NCI-H2107 treated with DMSO at 0.1 percent for 48 hours (cell line): Measurements from ENCODE around the gene DIAPH2.

Experiments used
- DNase-seq: peaks from one replicate; lab custom pipeline; 2025; ENCODE audit not compliant: unreplicated experiment; lab: John Stamatoyannopoulos, UW

DIAPH2 gene

DNA sequence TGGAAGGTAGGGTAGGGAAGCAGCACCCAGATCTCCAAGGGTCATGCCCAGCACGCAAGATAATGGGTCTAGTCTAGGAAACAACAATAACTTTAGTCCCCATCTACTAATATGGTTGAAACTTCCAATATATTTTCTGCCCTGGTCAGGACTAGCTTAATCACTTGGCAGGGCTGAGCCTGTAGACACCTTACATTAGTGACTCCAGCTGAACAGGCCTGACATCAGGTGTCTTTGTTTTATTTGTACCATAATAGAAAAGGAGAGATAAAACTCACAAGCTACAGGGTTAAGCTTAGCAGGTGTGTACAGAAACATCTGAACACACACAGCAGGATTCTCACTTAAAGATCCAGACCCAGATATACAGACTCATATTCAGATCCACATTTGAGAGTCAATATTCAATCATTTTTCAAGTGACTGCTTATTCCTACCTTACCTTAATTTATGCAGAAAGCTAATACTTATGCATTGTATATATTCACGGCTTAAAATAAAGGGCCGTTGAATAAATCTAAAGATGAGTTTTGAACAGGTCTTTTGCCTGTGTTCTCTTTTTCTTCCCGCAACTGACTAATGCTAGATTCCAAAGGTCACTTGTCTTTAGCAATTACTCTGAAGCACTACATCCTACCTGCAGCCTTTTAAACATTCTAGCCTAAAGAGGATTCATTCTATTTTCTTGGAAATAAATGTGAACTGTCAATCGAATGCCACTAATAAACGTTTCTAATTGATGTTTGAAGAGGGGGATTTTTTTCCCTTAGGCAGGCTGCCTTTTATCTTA is 944.4 kb downstream of the DIAPH2 start:
- DNase-seq = peak; percentile 3

GRCh38 chrX:97629597-97629985 is 944.9 kb downstream of the DIAPH2 start:
- no peak for DNase-seq

DNA sequence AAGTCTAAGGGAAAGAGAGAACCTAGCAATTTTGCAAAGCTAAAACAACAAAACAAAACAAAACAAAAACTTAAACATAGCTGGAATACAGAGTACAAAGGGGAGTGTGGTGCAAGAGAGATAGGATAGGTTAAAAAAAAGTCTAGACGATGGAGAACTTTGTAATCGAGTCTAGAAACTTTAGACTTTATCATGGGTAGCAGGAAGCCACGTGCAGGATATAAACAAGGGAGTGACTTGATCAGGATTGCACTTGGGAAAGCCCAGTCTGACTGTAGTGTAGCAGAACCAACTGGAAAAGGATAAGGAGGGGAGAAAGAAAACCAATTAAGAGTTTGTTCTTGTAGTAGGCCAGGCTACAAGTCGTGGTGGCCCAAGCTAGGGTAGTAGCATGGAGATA is 949.2 kb downstream of the DIAPH2 start:
- no peak for DNase-seq

GRCh38 chrX:97636473-97637140 is 952.0 kb downstream of the DIAPH2 start:
- DNase-seq = no peak

- DNase-seq = no peak
Observed at GRCh38 chrX:97637289-97637688, 952.6 kb downstream of the DIAPH2 start.

DNA sequence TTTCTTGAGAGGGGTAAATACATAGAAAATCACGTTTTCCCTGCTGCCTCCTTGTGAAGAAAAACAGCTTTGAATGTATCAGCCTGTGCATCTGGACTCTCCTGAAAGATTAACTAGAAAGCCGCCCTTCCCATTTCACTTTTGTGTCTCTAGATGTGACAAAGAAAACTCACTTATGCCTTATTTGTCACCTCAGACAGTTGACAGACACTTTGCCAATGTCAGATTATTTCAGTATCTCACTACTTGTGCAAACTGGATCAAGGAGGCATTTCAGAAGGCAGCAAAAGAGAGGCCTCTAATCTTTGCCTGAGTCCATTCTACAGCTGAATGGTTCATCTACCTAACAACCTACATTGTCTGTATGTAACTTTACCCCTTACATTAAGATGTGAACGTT is 954.0 kb downstream of the DIAPH2 start:
- DNase-seq = no peak

- DNase-seq = peak; percentile 58
Observed at GRCh38 chrX:97639526-97639925, 954.9 kb downstream of the DIAPH2 start.
